GM12878 (cell line): Measurements from ENCODE around the gene GFRA1. TPM values are rescaled to one million over a fixed set of nuclear protein-coding genes. Genes with fewer than 3 reads are reported as not detected.

ENCODE experiments used
- ATAC-seq: fragments of 200-7000 bp; cut with Tn5 transposase; 3 replicates; pipeline ENCODE4 v1.9.1; 2020; ENCODE audit warnings: mild to moderate bottlenecking, moderate library complexity
- BruUV-seq: library from RNA; stranded (reverse); fragments of 400-500 nt; replicated peaks from 2 replicates; lab custom pipeline; 2021; lab: Mats Ljungman, UMichigan
- CTCF ChIA-PET: fragments of 300-600 bp; sonication (Branson Sonifier 250); formaldehyde crosslinking; extraction: SDS; loops from one replicate; lab custom pipeline; 2021; ENCODE audit warnings: inconsistent platforms; lab: Yijun Ruan, JAX
- POLR2A ChIA-PET: fragments of 350-600 bp; formaldehyde crosslinking; extraction: SDS; loops from one replicate; lab custom pipeline; 2021; ENCODE audit warnings: inconsistent platforms; lab: Charles Lee
- RAD21 ChIA-PET: fragments of 300-600 bp; sonication (Branson Sonifier 250); formaldehyde crosslinking; loops from one replicate; lab custom pipeline; 2023; ENCODE audit warnings: antibody characterized with exemption; ENCODE audit not compliant: unreplicated experiment; lab: Charles Lee
- SMC1A ChIA-PET: fragments of 300-600 bp; sonication (Branson Sonifier 250); formaldehyde crosslinking; loops from one replicate; lab custom pipeline; 2023; ENCODE audit not compliant: unreplicated experiment, uncharacterized antibody; lab: Charles Lee
- DNase-seq: peaks from one replicate; pipeline ENCODE4 v3.0.0-alpha.2; 2011; ENCODE audit warnings: low read depth, low spot score
- FAIRE-seq: peaks from 3 replicates; lab custom pipeline; 2011; peaks lifted over from hg19 to GRCh38; lab: Jason Lieb, UNC
- H2AFZ ChIP-seq: 2 replicates; pipeline ENCODE4 v1.6.0; 2011; ENCODE audit warnings: low read depth, low read length, control low read depth; ENCODE audit not compliant: control insufficient read depth
- H3K27ac ChIP-seq: 2 replicates; pipeline ENCODE4 v1.5.1; 2011; ENCODE audit warnings: control low read depth; ENCODE audit not compliant: control insufficient read depth, insufficient read depth
- H3K27me3 ChIP-seq, 2 experiments: replicated peaks in 1 of 2; 2 replicates each; pipeline versions ENCODE4 v1.6.0 to v1.6.1; 2011; ENCODE audit warnings: low read length in 1 of 2; ENCODE audit not compliant: control insufficient read depth in 2 of 2, insufficient read depth in 2 of 2
- H3K36me3 ChIP-seq, 2 experiments: 2 replicates each; pipeline ENCODE4 v1.5.1; 2011; ENCODE audit warnings: low read length in 1 of 2; ENCODE audit not compliant: control insufficient read depth in 2 of 2, insufficient read depth in 2 of 2
- H3K4me1 ChIP-seq: 2 replicates; pipeline ENCODE4 v1.6.1; 2011; ENCODE audit warnings: mild to moderate bottlenecking, low read length, moderate library complexity, mixed read lengths; ENCODE audit not compliant: control insufficient read depth, insufficient read depth
- H3K4me2 ChIP-seq: 2 replicates; pipeline ENCODE4 v1.6.0; 2011; ENCODE audit warnings: control low read depth; ENCODE audit not compliant: control insufficient read depth, insufficient read depth
- H3K4me3 ChIP-seq: fragments of 200-600 bp; sonication (generic); 2 replicates; pipeline ENCODE4 v1.5.1; 2016
- H3K79me2 ChIP-seq: 2 replicates; pipeline ENCODE4 v1.6.0; 2011; ENCODE audit warnings: low read length; ENCODE audit not compliant: control insufficient read depth, insufficient read depth
- H3K9ac ChIP-seq: 2 replicates; pipeline ENCODE4 v1.8.0; 2011; ENCODE audit warnings: low read length, control low read depth, mixed read lengths; ENCODE audit not compliant: control insufficient read depth, insufficient read depth
- H3K9me3 ChIP-seq: replicated peaks from 3 replicates; pipeline ENCODE4 v1.5.1; 2011; ENCODE audit warnings: mild to moderate bottlenecking, low read length; ENCODE audit not compliant: control insufficient read depth, insufficient read depth
- H4K20me1 ChIP-seq: 2 replicates; pipeline ENCODE4 v1.6.0; 2011; ENCODE audit not compliant: control insufficient read depth, insufficient read depth
- CUX1 ChIP-seq: IDR thresholded peaks from 2 replicates; pipeline ENCODE4 v1.6.1; 2012; ENCODE audit warnings: improper control_type of control experiment, low read depth, low read length; ENCODE audit not compliant: insufficient replicate concordance
- HDAC6 ChIP-seq: fragments of 200-600 bp; sonication (generic); IDR thresholded peaks from one replicate; pipeline ENCODE4 v1.8.0; 2017; ENCODE audit warnings: antibody characterized with exemption; ENCODE audit not compliant: unreplicated experiment
- PKNOX1 ChIP-seq: fragments of 450-650 bp; IDR thresholded peaks from 2 replicates; pipeline ENCODE4 v1.6.1; 2016; ENCODE audit warnings: mild to moderate bottlenecking
- WGBS: methylation state at CpG from one replicate; pipeline ENCODE4 v1.1.6; 2016; ENCODE audit warnings: low lambda C conversion rate; ENCODE audit not compliant: insufficient replicate concordance, insufficient coverage; ENCODE audit errors: missing lambda C conversion rate; 5-methylcytosine and 5-hydroxymethylcytosine counted together
- in situ Hi-C: fragments of 300-500 bp; cut with MboI; formaldehyde crosslinking; loops from 9 replicates; pipeline ENCODE4 v1.14.3; 2018; ENCODE audit warnings: mixed read lengths
- intact Hi-C: fragments of 100-400 bp; cut with micrococcal nuclease; formaldehyde crosslinking; loops from one replicate; pipeline ENCODE4 v1.14.2; 2022; ENCODE audit not compliant: unreplicated experiment
- polyA plus RNA-seq, 11 experiments: library from polyadenylated mRNA; depleted of rRNA in 4 of 11; unstranded in 6 of 11; stranded (reverse) in 5 of 11; fragments of >200 nt; fragmentation: Nextera tagmentation in 4 of 11; fragmentation: Illumina TruSeq in 1 of 11; extraction: Ambion mirVana in 4 of 11; extraction: Trizol in 1 of 11; gene quantifications; 1 replicate in 1 of 11; 2 replicates in 10 of 11; pipeline versions ENCODE4 v1.2.1 to v1.2.3, GENCODE V29; 2011 to 2016; ENCODE audit warnings: inconsistent platforms in 2 of 11, missing spikeins in 2 of 11, low read depth in 1 of 11
- total RNA-seq, 4 experiments: library from RNA; depleted of rRNA in 3 of 4; stranded (reverse); fragments of >200 nt in 3 of 4; fragmentation: Illumina TruSeq in 1 of 4; extraction: Trizol in 1 of 4; gene quantifications; 2 replicates each; pipeline versions ENCODE4 v1.2.1 to v1.2.3, GENCODE V29; 2013 to 2021

GFRA1 gene
- total and polyA plus RNA-seq, 10 of the 15 experiments (the other 5 are each of a cell fraction or from before 2014, with no cell fraction given): 0.05 to 0.19 TPM; not detected in 8

- POLR2A ChIA-PET: no interaction called here
- no peaks in the 10 kb centered on the region for H3K36me3 ChIP-seq
- H3K4me3 ChIP-seq: no peak overlapping the region
- DNase-seq (no peak), ATAC-seq (peak; percentile 27; the same call in 2 of the 3 replicates), FAIRE-seq (no peak)
- intact Hi-C loops: no loop called here
- no peak overlapping the region for H3K4me2 ChIP-seq
- no peak for TF ChIP-seq HDAC6
- TF ChIP-seq PKNOX1: 0 out of 2 replicates have a peak, but pooled peaks have one; percentile 15
- TF ChIP-seq CUX1: no peak
- no peaks in the 10 kb centered on the region for H3K9me3 ChIP-seq
- SMC1A ChIA-PET: no interaction called here
- H2AFZ ChIP-seq: no peak overlapping the region
- H3K27ac ChIP-seq: no peak overlapping the region
- in situ Hi-C loops: no loop called here
- WGBS: 3% methylated on average over 2 of the region's 2 CpGs
- RAD21 ChIA-PET: no interaction called here
- no peaks in the 10 kb centered on the region for H3K4me1 ChIP-seq
- BruUV-seq: no TSS peak
- CTCF ChIA-PET: no interaction called here
- H3K9ac ChIP-seq: no peak overlapping the region
- H3K79me2 ChIP-seq: no peaks in the 10 kb centered on the region
- no peaks in the 10 kb centered on the region for H4K20me1 ChIP-seq
- H3K27me3 ChIP-seq: no peaks in the 10 kb centered on the region
These were observed 43.5 kb upstream of the GFRA1 start for GRCh38 chr10:116316503-116316902.
